HG02763 (cell line): ENCODE results near the gene GLDC.
A peak's percentile ranks its signal among the peaks of the same experiment; 100 is the strongest.

Experiments
- ATAC-seq: cut with Tn5 transposase; IDR thresholded peaks from one replicate; pipeline ENCODE4 v1.9.1; 2021; ENCODE audit warnings: mild to moderate bottlenecking, moderate library complexity; ENCODE audit not compliant: unreplicated experiment

The GLDC gene

GRCh38 chr9:6665628-6666027, 20.1 kb upstream of the GLDC start:
- ATAC-seq: no peak

- no peak for ATAC-seq
These were observed 18.7 kb upstream of the GLDC start for GRCh38 chr9:6664204-6664680.

GRCh38 chr9:6660512-6660911, 15.0 kb upstream of the GLDC start:
- ATAC-seq: no peak

- ATAC-seq: no peak
These were observed 13.3 kb upstream of the GLDC start for GRCh38 chr9:6658628-6659353.

GRCh38 chr9:6656614-6657300, 11.2 kb upstream of the GLDC start:
- no peak for ATAC-seq

GRCh38 chr9:6655036-6655435, 9.5 kb upstream of the GLDC start:
- peak; percentile 88 for ATAC-seq

- no peak for ATAC-seq
These were observed 736 bp upstream of the GLDC start for GRCh38 chr9:6646293-6646636.

GRCh38 chr9:6645105-6645354, 499 bp downstream of the GLDC start:
- peak; percentile 25 for ATAC-seq

GRCh38 chr9:6644346-6645104, 1.0 kb downstream of the GLDC start:
- no peak for ATAC-seq

GRCh38 chr9:6641961-6642360, 3.6 kb downstream of the GLDC start:
- no peak for ATAC-seq

GRCh38 chr9:6641561-6641960, 4.0 kb downstream of the GLDC start:
- no peak for ATAC-seq

GRCh38 chr9:6641056-6641455, 4.5 kb downstream of the GLDC start:
- ATAC-seq: no peak

GRCh38 chr9:6640268-6641051, 5.1 kb downstream of the GLDC start:
- no peak for ATAC-seq

GRCh38 chr9:6639622-6640021, 5.9 kb downstream of the GLDC start:
- no peak for ATAC-seq

GRCh38 chr9:6634444-6634843, 11.1 kb downstream of the GLDC start:
- no peak for ATAC-seq

GRCh38 chr9:6633378-6633777, 12.2 kb downstream of the GLDC start:
- ATAC-seq: no peak

GRCh38 chr9:6632516-6633183, 12.9 kb downstream of the GLDC start:
- ATAC-seq: peak; percentile 91

- ATAC-seq: peak; percentile 11
These were observed 14.4 kb downstream of the GLDC start for GRCh38 chr9:6631207-6631512.

- peak; percentile 68 for ATAC-seq
These were observed 14.9 kb downstream of the GLDC start for GRCh38 chr9:6630502-6631206.

GRCh38 chr9:6628704-6629103, 16.8 kb downstream of the GLDC start:
- no peak for ATAC-seq
